ENCODE measurements around the gene LRP1B.

The LRP1B gene

GRCh38 chr2:141517180-141517851, 613.5 kb downstream of the LRP1B start:
- no peak for DNase-seq (ENCODE audit: low read depth in 2 of 2)

DNA sequence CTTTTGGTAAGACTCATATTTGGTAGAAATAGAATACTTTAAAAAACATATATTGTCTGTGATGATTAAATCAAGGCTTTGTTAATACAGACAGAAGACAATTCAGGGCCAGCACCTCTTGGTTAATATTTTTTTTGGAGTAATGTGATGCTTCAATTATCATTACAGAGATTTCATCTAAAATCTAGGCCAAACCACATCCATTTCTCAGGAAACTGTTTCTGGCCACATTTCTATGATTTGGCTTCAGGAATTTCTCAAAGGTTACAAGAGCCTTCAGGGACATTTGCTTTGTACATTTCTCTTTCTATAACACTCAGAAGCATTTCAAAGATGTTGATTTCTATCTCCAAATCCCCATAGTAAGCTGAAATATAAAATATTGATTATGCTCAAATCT, 614.9 kb downstream of the LRP1B start:
- no peak for DNase-seq (ENCODE audit: low read depth in 2 of 2)

DNA sequence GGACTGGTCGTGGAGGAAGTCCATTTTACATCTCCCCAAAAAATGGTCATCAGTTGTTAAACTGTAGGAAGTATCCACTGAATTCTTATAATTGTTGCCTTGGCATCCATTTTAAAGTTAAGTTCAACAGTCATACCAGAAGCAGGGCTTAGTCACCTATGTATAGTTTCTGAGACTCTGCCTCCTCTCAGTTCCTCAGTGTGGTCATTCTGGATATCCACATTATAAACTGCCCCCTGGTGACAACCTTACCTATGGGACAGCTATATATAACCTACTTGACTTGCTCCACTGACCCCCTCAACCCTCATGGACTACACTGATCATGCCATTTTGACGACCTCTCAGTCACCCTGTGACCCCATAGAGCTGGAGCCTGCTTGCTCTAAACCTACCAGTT, 617.0 kb downstream of the LRP1B start:
- DNase-seq (ENCODE audit: low read depth in 2 of 2): no peak

DNA sequence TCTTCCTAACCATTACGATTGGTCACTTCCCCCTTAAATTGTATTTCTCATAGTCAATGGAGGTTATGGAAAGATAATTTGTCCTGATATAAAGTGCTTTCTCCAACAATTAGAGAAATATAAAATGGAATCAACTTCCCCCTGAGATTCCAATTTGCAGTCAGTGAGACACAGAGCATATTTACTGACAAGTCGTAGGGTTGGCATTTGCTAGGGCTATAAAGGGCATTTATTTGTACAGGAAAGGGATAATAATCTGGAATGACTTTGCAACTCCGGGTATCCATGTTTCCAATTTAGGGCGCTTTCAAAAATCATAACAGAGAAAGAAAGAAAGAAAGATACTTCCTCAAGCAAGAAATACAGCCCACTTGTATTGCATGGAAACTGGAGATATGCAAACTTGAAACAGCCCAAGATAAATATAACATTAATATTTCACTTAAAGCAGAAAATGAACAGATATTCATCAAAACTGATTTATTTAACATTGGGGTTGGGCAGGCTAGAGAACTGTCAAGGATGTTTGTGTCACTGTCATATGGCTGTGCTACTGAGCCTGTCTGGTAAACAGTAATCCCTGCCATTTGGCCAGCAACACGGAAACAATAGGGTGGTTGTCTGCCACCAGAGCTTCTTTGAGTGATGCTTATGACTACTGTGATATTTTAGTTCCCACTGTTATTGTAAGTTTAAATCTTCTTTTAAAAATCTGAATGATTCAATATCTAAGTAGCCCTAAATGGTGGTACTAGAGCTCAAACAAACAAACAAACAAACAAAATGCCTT, 621.8 kb downstream of the LRP1B start:
- DNase-seq (ENCODE audit: low read depth in 2 of 2): no peak

DNA sequence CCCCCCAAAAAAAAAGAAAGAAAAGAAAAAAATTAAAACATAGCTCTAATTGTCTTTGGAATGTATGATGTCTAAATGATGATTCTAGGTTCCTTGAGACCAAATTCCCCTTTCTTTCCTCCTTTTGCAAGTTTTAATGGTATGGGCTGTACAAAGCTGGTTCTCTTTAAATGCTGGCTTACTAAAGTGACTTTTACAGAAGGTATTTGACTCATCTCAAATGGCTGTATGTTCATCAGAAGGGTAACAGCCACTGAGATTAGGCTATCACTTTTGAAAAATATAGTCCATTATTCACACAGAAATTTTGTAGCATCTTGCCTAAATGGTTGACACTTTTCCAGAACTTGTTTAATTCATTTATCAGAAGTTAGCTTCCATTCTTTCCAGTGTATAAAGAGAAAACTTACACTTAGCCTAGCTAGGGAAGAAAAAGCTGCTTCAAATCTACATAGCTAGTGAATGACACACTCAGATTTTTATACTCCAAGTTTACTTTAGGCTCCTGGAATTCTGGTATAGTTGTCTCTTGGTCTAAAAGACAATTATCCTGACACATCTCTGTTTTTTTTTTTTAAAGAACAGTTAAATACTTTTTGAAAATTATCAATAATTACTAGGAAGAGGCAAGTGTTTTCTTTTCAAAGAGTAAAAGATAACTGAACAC, 622.6 kb downstream of the LRP1B start:
- DNase-seq (ENCODE audit: low read depth in 2 of 2): no peak

DNA sequence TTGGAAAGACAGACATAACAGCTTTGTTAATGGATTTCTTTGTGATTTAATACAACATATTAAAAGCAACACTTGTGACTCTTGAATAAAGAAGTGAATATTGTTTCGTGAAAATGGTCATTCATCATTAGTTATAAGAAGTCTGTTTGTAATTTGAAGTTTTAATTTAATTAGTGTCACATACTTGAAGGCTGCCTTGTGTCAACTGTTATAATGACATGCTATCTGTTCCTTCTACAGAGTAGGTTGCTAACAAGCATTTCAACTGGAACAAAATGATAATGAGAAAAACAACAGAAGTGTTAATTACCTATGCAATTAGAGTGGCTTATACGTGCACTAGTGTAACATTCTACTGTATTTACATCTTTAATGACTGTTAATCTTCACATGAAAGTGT, 624.7 kb downstream of the LRP1B start:
- DNase-seq (ENCODE audit: low read depth in 2 of 2): no peak

GRCh38 chr2:141501752-141502151, 629.1 kb downstream of the LRP1B start:
- no peak for DNase-seq (ENCODE audit: low read depth in 2 of 2)

DNA sequence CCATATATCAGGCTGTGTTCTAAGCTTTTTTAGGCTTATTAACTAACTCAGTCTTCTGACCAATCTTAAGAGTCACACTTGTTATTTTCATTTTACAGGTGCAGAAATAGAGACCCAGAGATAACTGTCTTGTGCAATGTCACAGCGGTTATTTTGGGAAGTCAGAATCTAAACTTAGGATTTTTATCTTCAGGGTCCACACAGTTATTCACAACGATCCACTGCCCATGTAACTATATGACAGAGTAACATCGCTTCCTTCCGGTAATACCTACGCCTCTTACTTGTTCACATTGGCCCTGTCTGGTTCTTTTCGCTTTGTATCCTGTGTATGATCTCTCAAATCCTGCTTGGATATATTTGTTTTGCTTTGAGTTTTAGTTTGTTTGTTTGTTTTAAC, 631.7 kb downstream of the LRP1B start:
- no peak for DNase-seq (ENCODE audit: low read depth in 2 of 2)

- no peak for DNase-seq (ENCODE audit: low read depth in 2 of 2)
Measured at GRCh38 chr2:141498561-141498960, 632.3 kb downstream of the LRP1B start.

- no peak for DNase-seq (ENCODE audit: low read depth in 2 of 2)
Measured at GRCh38 chr2:141497272-141497671, 633.5 kb downstream of the LRP1B start.

DNA sequence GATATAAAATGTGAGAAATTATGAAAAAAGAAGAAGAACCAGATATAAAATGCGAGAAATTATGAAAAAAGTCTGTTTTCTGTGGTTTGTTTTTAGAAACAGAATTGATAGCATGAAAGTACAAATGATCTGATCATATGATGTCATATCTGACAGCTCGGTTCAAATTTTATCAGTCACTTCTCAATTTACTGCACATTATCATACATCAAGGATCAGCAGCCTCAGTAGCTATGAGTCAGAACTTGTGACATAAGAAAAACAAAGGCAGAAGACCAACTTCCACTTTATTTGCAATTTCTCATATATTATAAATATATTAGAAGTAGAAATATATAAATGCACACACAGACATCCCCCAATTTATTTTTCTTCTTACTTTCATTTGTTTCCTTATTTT, 634.0 kb downstream of the LRP1B start:
- no peak for DNase-seq (ENCODE audit: low read depth in 2 of 2)

DNA sequence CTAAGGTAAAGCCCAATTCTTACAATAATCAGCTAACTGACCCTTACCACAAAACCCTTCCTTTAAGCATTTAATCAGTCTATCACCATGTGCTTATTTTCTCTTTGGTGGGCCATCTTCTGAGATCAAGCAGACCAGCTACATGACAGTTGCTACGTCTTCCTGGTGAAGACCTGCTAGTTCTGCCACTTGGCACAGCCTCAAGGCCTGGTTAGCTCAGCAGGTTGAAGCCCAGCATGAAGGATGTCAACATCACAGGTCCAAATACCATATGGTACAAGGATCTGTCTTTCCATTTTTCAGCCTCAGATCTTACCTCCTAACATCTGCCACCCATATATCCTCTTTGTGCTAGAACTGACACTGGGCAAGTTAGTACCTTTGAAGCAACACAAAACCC, 636.9 kb downstream of the LRP1B start:
- DNase-seq (ENCODE audit: low read depth in 2 of 2): no peak

GRCh38 chr2:141492816-141493215, 638.0 kb downstream of the LRP1B start:
- no peak for DNase-seq (ENCODE audit: low read depth in 2 of 2)

DNA sequence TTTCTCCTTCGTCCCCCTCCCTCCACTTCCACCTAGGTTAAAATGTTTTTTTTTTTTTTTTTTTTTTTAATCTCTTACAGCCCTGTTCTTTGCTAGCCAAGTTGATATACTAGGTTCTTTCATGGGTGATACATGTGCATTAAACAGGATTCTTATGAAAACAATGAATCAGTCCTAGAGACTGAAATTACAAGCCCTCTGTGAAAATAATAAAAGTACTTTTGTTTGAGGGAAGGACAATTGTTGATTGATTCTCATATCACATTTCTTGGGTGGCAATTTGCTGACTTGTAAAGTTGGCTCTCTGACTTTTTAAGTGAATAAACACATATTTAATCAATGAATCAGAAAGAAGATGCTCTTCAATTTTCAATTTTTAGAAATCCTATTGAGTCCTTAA, 639.9 kb downstream of the LRP1B start:
- no peak for DNase-seq (ENCODE audit: low read depth in 2 of 2)

DNA sequence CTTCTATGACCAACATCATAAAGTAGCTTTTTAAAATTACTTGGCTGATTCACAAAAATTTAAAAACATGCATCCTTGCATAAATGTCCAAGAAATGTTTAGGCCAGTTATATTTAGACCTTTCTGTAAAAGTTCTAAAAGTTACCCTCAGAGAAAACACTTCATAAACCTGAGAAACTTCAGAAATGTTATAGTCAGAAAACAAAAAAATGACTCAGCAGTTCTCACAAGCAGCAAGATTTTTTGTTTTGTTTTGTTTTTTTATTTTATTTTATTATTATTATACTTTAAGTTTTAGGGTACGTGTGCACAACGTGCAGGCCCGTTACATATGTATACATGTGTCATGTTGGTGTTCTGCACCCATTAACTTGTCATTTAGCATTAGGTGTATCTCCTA, 648.1 kb downstream of the LRP1B start:
- DNase-seq (ENCODE audit: low read depth in 2 of 2): no peak

DNA sequence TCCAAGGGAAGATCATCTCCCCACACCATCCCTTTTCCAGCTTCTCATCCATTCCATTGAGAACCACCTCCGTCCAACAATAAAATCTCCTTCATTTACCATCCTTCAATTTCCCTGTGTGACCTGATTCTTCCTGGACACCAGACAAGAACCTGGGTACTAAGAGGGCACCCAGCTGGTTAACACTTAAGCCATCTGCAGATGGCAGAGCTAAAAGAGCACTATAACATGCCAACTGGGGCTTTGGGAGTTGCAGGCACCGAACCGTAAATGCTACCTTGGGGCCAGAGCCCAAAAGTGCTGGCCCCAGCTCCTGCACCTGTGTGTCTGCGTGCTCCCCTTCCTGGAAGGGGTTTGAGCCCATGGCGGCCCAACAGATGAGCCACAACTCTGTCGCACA, 655.0 kb downstream of the LRP1B start:
- DNase-seq (ENCODE audit: low read depth in 2 of 2): no peak

DNA sequence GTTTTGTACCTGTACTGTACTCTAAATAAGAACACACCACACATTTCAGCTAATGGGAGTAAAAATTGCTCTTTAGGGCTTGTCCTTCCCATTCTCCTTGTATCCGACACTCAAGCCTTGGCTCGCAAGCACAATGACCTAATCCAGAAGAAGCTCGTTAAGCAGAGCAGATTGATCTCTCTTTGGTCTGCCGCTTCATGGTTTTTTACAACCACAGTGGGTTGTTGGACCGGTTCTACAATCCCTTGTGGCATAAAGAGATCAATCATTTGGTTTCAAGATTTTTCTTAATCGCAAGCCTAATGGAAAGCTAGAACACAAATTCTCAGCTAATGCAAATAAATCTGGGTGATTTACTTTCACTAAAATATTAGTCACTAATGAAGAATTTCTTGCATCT, 662.1 kb downstream of the LRP1B start:
- no peak for DNase-seq (ENCODE audit: low read depth in 2 of 2)

DNA sequence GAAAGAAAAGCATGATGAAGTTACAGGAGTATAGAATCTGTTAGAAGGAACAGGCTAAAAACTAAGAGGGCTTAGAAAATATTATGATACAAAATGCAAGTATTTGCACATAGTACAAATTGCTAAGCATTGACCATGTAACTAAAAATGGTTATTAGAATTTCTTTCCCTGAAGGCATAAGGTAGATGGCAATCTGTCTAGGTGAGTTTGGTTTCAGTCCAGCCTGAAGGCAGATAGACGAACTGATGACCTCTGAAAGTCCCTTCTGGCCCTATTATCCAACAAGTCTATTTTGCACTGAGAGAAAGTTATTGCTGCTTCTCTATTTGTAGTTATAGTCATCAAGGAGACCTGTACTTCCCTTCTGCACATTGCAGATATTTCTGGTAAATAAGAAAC, 663.5 kb downstream of the LRP1B start:
- DNase-seq (ENCODE audit: low read depth in 2 of 2): no peak

GRCh38 chr2:141464995-141465394, 665.8 kb downstream of the LRP1B start:
- DNase-seq (ENCODE audit: low read depth in 2 of 2): no peak

DNA sequence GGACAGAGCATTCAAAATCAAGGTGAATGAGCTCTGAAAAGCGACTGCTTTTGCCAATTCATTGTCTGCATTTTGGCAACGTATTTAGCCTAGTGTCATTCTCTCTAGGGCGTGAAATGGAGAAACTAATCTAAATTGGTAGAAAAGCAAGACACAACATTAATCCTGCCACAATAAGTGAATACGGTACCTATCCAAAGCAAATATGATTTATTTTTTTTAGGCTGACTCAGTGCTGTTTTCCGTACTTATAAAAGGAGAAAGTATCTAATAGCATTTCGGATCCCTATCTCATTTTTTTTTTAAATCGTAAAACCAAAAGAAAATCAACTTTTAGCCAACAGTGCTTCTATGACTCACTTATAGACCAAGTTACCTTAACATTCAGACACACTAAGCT, 672.5 kb downstream of the LRP1B start:
- no peak for DNase-seq (ENCODE audit: low read depth in 2 of 2)

GRCh38 chr2:141455877-141456276, 674.9 kb downstream of the LRP1B start:
- no peak for DNase-seq (ENCODE audit: low read depth in 2 of 2)

DNA sequence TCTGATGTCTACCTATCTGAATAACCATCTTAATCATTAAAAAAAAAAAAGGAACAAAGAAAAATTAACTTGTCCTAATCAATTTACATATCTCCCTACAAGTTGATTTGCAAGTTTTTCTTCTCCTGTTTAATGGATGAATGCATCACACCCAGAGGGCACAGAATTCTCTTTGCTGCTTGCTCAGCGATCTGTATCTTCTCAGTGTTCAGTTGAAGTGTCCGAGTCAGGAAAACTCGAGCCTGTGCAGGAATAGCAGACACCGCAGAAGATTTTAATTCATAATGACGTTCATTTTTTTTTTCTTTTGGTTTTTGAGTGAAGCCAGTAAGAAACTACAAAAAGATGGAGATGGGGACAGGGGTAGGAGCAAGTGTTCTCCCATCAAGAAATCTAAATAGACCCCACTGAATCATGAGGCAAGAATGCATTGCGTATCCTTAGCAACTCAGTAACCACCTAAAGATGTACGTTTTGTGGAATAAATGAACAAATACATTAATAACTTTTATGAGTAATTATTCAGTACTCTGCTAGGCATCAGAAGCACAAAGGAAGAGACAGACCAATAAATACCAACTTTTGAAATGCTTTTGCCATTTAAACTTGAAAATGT, 675.5 kb downstream of the LRP1B start:
- DNase-seq (ENCODE audit: low read depth in 2 of 2): no peak
